H9 (cell line): Measurements from ENCODE around the gene PPIP5K1. TPM values are rescaled to one million over a fixed set of nuclear protein-coding genes. Genes with fewer than 3 reads are reported as not detected.

Source experiments
- DNase-seq: peaks from one replicate; pipeline ENCODE4 v3.0.0-alpha.2; 2017
- H2AFZ ChIP-seq: one replicate; pipeline ENCODE4 v1.6.1; 2013; ENCODE audit warnings: mild to moderate bottlenecking, low read length, control low read depth, moderate library complexity
- H2AK5ac ChIP-seq: 2 replicates; pipeline ENCODE4 v1.6.1; 2013; ENCODE audit warnings: low read length, control low read depth, mixed read lengths; ENCODE audit not compliant: insufficient read length
- H2BK120ac ChIP-seq: one replicate; pipeline ENCODE4 v1.6.1; 2013; ENCODE audit warnings: low read depth, mild to moderate bottlenecking, low read length, control low read depth, inconsistent platforms; ENCODE audit not compliant: poor library complexity, severe bottlenecking
- H2BK12ac ChIP-seq: 2 replicates; pipeline ENCODE4 v1.6.1; 2013; ENCODE audit warnings: low read length, control low read depth, mixed read lengths, low read depth; ENCODE audit not compliant: insufficient read length
- H2BK15ac ChIP-seq: 2 replicates; pipeline ENCODE4 v1.6.1; 2013; ENCODE audit warnings: low read depth, low read length, control low read depth
- H2BK20ac ChIP-seq: one replicate; pipeline ENCODE4 v1.6.1; 2013; ENCODE audit warnings: low read depth, mild to moderate bottlenecking, low read length, control low read depth, inconsistent platforms; ENCODE audit not compliant: poor library complexity, severe bottlenecking
- H2BK5ac ChIP-seq: 2 replicates; pipeline ENCODE4 v1.6.1; 2013; ENCODE audit warnings: low read length, control low read depth, mixed read lengths; ENCODE audit not compliant: insufficient read length
- H3K14ac ChIP-seq: 2 replicates; pipeline ENCODE4 v1.6.1; 2013; ENCODE audit warnings: low read length, control low read depth; ENCODE audit not compliant: insufficient read depth
- H3K18ac ChIP-seq: 2 replicates; pipeline ENCODE4 v1.6.1; 2013; ENCODE audit warnings: low read depth, mild to moderate bottlenecking, mixed read lengths, low read length, control low read depth; ENCODE audit not compliant: insufficient read length
- H3K23ac ChIP-seq: 2 replicates; pipeline ENCODE4 v1.6.1; 2013; ENCODE audit warnings: low read length, control low read depth, mixed read lengths, low read depth; ENCODE audit not compliant: insufficient read length
- H3K23me2 ChIP-seq: 2 replicates; pipeline ENCODE4 v1.6.1; 2013; ENCODE audit warnings: low read depth, mild to moderate bottlenecking, mixed read lengths, low read length, control low read depth; ENCODE audit not compliant: insufficient read length, poor library complexity, severe bottlenecking
- H3K27ac ChIP-seq: 2 replicates; pipeline ENCODE4 v1.5.1; 2013; ENCODE audit warnings: low read length, control low read depth, mixed read lengths, low read depth; ENCODE audit not compliant: insufficient read length
- H3K27me3 ChIP-seq: 2 replicates; pipeline ENCODE4 v1.6.1; 2013; ENCODE audit warnings: low read length, control low read depth, inconsistent platforms; ENCODE audit not compliant: insufficient read depth
- H3K4ac ChIP-seq: 2 replicates; pipeline ENCODE4 v1.6.1; 2013; ENCODE audit warnings: low read depth, mild to moderate bottlenecking, control low read depth, inconsistent platforms, low read length, moderate library complexity
- H3K4me1 ChIP-seq: 2 replicates; pipeline ENCODE4 v1.6.1; 2013; ENCODE audit warnings: low read length, control low read depth, inconsistent platforms; ENCODE audit not compliant: insufficient read depth
- H3K4me2 ChIP-seq: 2 replicates; pipeline ENCODE4 v1.6.1; 2013; ENCODE audit warnings: low read length, control low read depth, mixed read lengths; ENCODE audit not compliant: insufficient read length, insufficient read depth
- H3K56ac ChIP-seq: 2 replicates; pipeline ENCODE4 v1.6.1; 2013; ENCODE audit warnings: low read depth, mild to moderate bottlenecking, mixed read lengths, low read length, control low read depth; ENCODE audit not compliant: insufficient read length
- H3K79me1 ChIP-seq: 2 replicates; pipeline ENCODE4 v1.6.1; 2013; ENCODE audit warnings: low read depth, mild to moderate bottlenecking, moderate library complexity, low read length, control low read depth, inconsistent platforms; ENCODE audit not compliant: insufficient read depth, poor library complexity, severe bottlenecking
- H3K79me2 ChIP-seq: 2 replicates; pipeline ENCODE4 v1.6.1; 2013; ENCODE audit warnings: low read length, control low read depth, inconsistent platforms; ENCODE audit not compliant: insufficient read depth
- H3K9ac ChIP-seq: 2 replicates; pipeline ENCODE4 v1.6.1; 2013; ENCODE audit warnings: low read length, control low read depth, mixed read lengths; ENCODE audit not compliant: insufficient read length; ENCODE audit errors: extremely low read depth
- H3K9me3 ChIP-seq: one replicate; pipeline ENCODE4 v1.6.1; 2013; ENCODE audit warnings: low read depth, low read length, inconsistent platforms; ENCODE audit not compliant: control insufficient read depth
- H3T11ph ChIP-seq: one replicate; pipeline ENCODE4 v1.6.1; 2013; ENCODE audit warnings: mild to moderate bottlenecking, low read length, control low read depth, inconsistent platforms
- H4K20me1 ChIP-seq: one replicate; pipeline ENCODE4 v1.6.1; 2013; ENCODE audit not compliant: control insufficient read depth, insufficient read length, insufficient read depth
- H4K5ac ChIP-seq: 2 replicates; pipeline ENCODE4 v1.6.1; 2013; ENCODE audit warnings: low read depth, mild to moderate bottlenecking, mixed read lengths, low read length, control low read depth; ENCODE audit not compliant: insufficient read length
- H4K8ac ChIP-seq: replicated peaks from 2 replicates; pipeline ENCODE4 v1.6.1; 2013; ENCODE audit warnings: low read length, control low read depth, mixed read lengths, low read depth; ENCODE audit not compliant: insufficient read length
- H4K91ac ChIP-seq: 2 replicates; pipeline ENCODE4 v1.6.1; 2013; ENCODE audit warnings: low read depth, mild to moderate bottlenecking, moderate library complexity, mixed read lengths, low read length, control low read depth; ENCODE audit not compliant: insufficient read length
- H3K27ac Mint-ChIP-seq, 3 experiments: 2 replicates in 2 of 3; 3 replicates in 1 of 3; pipeline ENCODE4 v1.8.0; 2020 to 2021; ENCODE audit warnings: mixed read lengths in 3 of 3, mild to moderate bottlenecking in 1 of 3, moderate library complexity in 1 of 3
- H3K27me3 Mint-ChIP-seq: 2 replicates; pipeline ENCODE4 v1.8.0; 2021; ENCODE audit warnings: low read depth, mild to moderate bottlenecking, moderate library complexity, mixed read lengths
- H3K36me3 Mint-ChIP-seq, 3 experiments: 2 replicates in 2 of 3; 3 replicates in 1 of 3; pipeline ENCODE4 v1.8.0; 2020 to 2021; ENCODE audit warnings: low read depth in 3 of 3, mixed read lengths in 3 of 3; ENCODE audit not compliant: insufficient read depth in 1 of 3
- H3K4me1 Mint-ChIP-seq, 2 experiments: 2 replicates each; pipeline ENCODE4 v1.8.0; 2020; ENCODE audit warnings: mixed read lengths in 2 of 2
- H3K4me3 Mint-ChIP-seq, 2 experiments: 2 replicates in 1 of 2; 3 replicates in 1 of 2; pipeline ENCODE4 v1.8.0; 2020 to 2021; ENCODE audit warnings: mild to moderate bottlenecking in 2 of 2, mixed read lengths in 2 of 2, moderate library complexity in 1 of 2
- H3K9me3 Mint-ChIP-seq, 2 experiments: 2 replicates in 1 of 2; 3 replicates in 1 of 2; pipeline ENCODE4 v1.8.0; 2020; ENCODE audit warnings: mild to moderate bottlenecking in 2 of 2, mixed read lengths in 2 of 2, moderate library complexity in 1 of 2
- WGBS: extraction: QIAGEN DNeasy Blood & Tissue Kit; methylation state at CpG from one replicate; pipeline ENCODE4 v1.1.7; 2013; ENCODE audit warnings: missing lambda C conversion rate, low lambda C conversion rate, mixed read lengths; ENCODE audit not compliant: insufficient read length; ENCODE audit errors: extremely low coverage; 5-methylcytosine and 5-hydroxymethylcytosine counted together
- total RNA-seq: library from RNA; stranded (reverse); gene quantifications from 2 replicates; pipeline ENCODE4 v1.2.1, GENCODE V29; 2021
- TF ChIP-seq, protein P1 (sequence below): fragments of 200-600 bp; sonication (generic); conservative IDR thresholded peaks from 3 replicates; pipeline ENCODE4 v1.8.0; 2021; ENCODE audit warnings: antibody characterized with exemption, mild to moderate bottlenecking

The PPIP5K1 gene
- total RNA-seq, 1 experiment from 2014 or later = 28.5 TPM

DNA sequence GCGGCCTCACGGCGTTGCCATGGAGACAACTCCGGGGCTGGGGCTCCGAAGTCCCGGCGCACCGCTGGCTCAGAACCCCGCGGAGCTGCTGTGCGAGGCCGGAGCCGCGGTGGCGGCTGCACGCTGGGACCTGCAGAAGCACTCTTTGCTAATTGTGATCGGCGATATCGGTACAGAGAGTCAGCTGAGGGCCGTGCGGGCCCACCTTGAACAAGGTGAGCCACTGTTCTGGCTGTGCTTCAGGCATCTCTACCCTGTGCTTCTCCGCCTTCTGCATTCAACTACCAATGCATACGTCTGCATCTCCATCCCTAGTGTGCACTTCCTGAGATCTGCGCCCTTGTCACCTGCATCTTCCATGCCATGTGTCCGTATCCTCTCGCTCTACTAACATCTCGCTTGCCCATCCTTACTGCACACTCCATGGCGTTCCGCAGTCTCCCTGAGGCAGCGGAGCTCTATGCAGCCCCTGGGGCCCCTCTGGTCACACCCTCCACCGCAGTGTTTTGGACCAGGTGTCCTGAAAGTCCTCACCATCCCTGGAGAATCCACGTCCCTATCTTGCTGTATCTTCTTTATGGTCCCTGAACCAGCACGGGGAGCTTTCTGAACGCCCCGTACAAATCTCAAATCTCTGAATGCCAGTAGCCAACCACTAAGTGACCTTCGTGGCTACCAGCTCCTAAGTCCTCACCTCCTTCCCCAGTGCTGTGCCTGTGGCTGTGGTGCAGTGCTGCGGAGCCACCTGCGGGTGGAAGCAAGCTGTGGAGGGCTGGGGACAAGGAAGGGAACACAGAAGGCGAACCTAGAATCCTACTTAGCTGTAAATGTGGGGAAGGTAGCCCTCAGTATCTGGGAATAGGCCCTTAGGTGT, 78.8 kb downstream of the PPIP5K1 start:
- no peak overlapping the region for H3K18ac ChIP-seq
- no peak overlapping the region for H2AFZ ChIP-seq
- peak overlapping the region; percentile 60 to 93 for H3K4me3 Mint-ChIP-seq
- H3K79me2 ChIP-seq = no peaks in the 10 kb centered on the region
- no peak overlapping the region for H3K23ac ChIP-seq
- peak; percentile 63 for DNase-seq
- peaks cover 23 to 51% of the 10 kb centered on the region in 2 experiments for H3K4me1 Mint-ChIP-seq
- no peak overlapping the region for H2BK12ac ChIP-seq
- no CpG with 5 or more reads among the region's 39 CpGs for WGBS
- H4K8ac ChIP-seq = no peak overlapping the region
- H3K4me1 ChIP-seq = no peaks in the 10 kb centered on the region; the same call in 1 of the 2 replicates
- no peak overlapping the region for H3K9ac ChIP-seq
- H3K4ac ChIP-seq = no peak overlapping the region
- H3K36me3 Mint-ChIP-seq = no peaks in the 10 kb centered on the region
- H3K27me3 Mint-ChIP-seq = peaks cover 44% of the 10 kb centered on the region
- H4K5ac ChIP-seq = no peak overlapping the region
- H3K4me2 ChIP-seq = peak overlapping the region; percentile 66
- no peak overlapping the region for H2AK5ac ChIP-seq
- H3K14ac ChIP-seq = no peak overlapping the region
- no peak overlapping the region for H2BK120ac ChIP-seq
- H3K23me2 ChIP-seq = peaks cover 13% of the 10 kb centered on the region
- H4K91ac ChIP-seq = no peak overlapping the region
- peaks cover 12% of the 10 kb centered on the region; the same call in 1 of the 2 replicates for H3K27me3 ChIP-seq
- H2BK15ac ChIP-seq = no peak overlapping the region
- H2BK20ac ChIP-seq = no peak overlapping the region
- no peak overlapping the region for H3K56ac ChIP-seq
- no peak overlapping the region for H3K27ac ChIP-seq
- no peaks in the 10 kb centered on the region for H3K79me1 ChIP-seq
- no peaks in the 10 kb centered on the region for H3K9me3 ChIP-seq
- no peaks in the 10 kb centered on the region for H3K9me3 Mint-ChIP-seq
- TF ChIP-seq, protein P1, sequence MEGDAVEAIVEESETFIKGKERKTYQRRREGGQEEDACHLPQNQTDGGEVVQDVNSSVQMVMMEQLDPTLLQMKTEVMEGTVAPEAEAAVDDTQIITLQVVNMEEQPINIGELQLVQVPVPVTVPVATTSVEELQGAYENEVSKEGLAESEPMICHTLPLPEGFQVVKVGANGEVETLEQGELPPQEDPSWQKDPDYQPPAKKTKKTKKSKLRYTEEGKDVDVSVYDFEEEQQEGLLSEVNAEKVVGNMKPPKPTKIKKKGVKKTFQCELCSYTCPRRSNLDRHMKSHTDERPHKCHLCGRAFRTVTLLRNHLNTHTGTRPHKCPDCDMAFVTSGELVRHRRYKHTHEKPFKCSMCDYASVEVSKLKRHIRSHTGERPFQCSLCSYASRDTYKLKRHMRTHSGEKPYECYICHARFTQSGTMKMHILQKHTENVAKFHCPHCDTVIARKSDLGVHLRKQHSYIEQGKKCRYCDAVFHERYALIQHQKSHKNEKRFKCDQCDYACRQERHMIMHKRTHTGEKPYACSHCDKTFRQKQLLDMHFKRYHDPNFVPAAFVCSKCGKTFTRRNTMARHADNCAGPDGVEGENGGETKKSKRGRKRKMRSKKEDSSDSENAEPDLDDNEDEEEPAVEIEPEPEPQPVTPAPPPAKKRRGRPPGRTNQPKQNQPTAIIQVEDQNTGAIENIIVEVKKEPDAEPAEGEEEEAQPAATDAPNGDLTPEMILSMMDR = peak; percentile 43; the same call in 2 of the 3 replicates
- no peak overlapping the region for H3T11ph ChIP-seq
- no peak overlapping the region for H2BK5ac ChIP-seq
- no peaks in the 10 kb centered on the region for H4K20me1 ChIP-seq
- peak overlapping the region in 1 of 3 experiments; percentile 69; a peak in 2 of 7 replicates for H3K27ac Mint-ChIP-seq
